Superior temporal gyrus (tissue), 1 donor: Measurements from ENCODE around the gene DGLUCY.
A peak's percentile ranks its signal among the peaks of the same experiment; 100 is the strongest.
"Not testable (repeated sequence)": the region's sequence is repeated elsewhere in the genome, so short reads cannot be mapped to it uniquely, and the experiment has no call there.

Source experiments
- DNase-seq: peaks from one replicate; pipeline ENCODE4 v3.0.0-alpha.2; 2016; ENCODE audit errors: extremely low spot score

Gene DGLUCY

DNA sequence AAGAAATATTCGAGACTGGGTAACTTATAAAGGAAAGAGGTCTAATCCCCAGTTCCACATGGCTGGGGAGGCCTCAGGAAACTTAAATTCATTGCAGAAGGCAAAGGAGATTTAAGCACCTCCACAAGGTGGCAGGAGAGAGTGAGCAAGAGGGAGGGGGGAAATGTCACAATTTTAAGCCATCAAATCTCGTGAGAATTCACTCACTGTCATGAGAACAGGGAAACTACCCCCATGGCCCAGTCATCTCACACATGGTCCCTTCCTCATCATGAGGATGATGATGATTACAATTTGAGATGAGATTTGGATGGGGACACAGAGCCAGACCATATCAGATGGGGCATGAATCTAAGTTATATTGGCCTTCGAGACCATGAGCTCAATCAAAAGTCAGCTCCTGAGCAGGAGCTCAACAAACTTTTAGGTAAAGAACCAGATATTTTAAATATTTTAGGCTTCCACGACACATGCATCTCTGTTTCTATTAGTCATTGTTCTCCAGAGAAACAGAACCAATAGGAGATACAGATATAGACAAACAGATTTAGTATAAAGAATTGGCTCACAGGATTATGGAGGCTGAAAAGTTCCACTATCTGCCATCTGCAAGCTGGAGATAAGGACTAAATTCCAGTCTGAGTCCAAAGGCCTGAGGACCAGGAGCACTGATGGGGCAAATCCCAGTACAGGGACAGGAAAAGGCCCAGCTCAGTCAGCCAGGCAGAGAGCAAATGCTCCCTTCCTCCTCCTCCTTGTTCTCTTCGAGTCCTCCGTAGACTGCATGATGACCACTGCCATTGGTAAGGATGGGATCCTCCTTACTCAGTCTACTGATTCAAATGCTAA lies 24.9 kb downstream of the DGLUCY start:
- DNase-seq, result no peak

GRCh38 chr14:91139776-91140175 lies 25.9 kb downstream of the DGLUCY start:
- no peak for DNase-seq

- peak; percentile 78 for DNase-seq
Measured at GRCh38 chr14:91140672-91141071, 26.8 kb downstream of the DGLUCY start.

GRCh38 chr14:91142214-91142668 lies 28.4 kb downstream of the DGLUCY start:
- no peak for DNase-seq

- no peak for DNase-seq
Measured at GRCh38 chr14:91143862-91144261, 30.0 kb downstream of the DGLUCY start.

GRCh38 chr14:91144425-91145145 lies 30.7 kb downstream of the DGLUCY start:
- no peak for DNase-seq

DNA sequence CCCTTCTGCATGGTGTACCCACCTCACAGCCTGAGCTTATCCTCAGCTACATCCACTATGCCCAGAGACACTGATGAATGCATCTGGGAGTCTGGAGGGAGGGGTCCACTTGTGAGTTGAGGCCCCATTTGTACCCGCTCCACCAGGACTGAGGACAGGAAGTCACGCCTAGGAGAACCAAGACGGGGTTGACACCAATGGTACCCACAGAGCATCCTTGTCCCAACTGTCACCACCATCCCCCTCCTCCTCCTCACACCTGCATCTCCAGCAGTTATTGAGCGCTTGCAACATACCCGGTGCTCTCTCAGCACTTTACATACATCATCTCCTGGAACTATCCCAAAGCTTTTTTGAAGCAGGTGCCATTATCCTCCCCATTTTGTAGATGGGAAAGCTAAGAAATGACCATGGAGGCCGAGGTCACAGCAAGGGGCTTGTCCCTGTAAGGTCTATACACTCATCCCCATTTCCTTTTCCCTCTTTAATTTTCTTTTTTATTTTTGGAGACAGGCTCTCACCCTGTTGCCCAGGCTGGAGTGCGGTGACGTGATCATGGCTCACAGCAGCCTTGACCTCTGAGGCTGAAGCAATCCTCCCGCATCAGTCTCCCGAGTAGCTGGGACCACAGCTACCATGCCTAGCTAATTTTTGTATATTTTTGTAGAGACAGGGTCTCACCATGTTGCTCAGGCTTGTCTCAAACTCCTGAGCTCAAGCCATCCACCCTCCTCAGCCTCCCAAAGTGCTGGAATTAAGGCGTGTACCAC lies 31.7 kb downstream of the DGLUCY start:
- no peak for DNase-seq

GRCh38 chr14:91146661-91147060 lies 32.8 kb downstream of the DGLUCY start:
- no peak for DNase-seq

DNA sequence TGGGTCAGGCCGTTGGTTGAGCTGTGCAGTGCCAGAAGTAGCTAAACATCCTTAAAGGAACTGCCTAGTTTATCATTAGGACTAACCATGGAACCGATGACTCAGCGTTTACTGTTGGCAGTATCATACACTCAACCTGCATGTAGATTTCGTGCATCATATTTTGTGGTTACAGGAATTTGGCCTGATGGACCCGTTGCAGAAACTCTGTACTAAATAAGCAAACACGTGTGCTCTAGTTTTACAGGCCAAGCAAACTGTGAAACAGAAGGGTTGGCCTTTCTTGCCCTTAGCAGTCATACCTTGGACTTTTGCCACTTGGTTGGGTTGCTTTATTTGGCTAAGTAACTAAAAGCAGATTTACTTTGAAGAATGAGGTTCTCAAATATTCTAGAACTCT lies 35.6 kb downstream of the DGLUCY start:
- no peak for DNase-seq

DNA sequence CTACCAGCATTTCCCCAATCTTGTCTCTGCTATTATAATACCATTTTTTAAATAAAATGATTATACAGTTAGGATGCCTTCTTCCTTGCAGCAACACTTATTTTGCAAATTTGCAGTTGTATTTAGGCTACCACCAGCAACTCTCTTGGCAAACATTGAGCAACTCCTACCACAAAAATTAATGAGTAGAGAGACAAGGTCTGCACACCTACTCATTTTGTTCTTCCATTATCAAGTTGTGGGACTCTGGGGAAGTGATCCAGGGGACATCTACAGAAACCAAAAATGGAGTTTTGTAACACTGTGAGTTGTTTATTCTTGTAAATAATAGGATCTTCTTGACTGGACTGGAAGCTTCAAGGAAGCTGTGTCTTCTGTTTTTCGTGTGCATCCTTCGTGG lies 38.6 kb downstream of the DGLUCY start:
- no peak for DNase-seq

- no peak for DNase-seq
Measured at GRCh38 chr14:91153360-91153759, 39.5 kb downstream of the DGLUCY start.

DNA sequence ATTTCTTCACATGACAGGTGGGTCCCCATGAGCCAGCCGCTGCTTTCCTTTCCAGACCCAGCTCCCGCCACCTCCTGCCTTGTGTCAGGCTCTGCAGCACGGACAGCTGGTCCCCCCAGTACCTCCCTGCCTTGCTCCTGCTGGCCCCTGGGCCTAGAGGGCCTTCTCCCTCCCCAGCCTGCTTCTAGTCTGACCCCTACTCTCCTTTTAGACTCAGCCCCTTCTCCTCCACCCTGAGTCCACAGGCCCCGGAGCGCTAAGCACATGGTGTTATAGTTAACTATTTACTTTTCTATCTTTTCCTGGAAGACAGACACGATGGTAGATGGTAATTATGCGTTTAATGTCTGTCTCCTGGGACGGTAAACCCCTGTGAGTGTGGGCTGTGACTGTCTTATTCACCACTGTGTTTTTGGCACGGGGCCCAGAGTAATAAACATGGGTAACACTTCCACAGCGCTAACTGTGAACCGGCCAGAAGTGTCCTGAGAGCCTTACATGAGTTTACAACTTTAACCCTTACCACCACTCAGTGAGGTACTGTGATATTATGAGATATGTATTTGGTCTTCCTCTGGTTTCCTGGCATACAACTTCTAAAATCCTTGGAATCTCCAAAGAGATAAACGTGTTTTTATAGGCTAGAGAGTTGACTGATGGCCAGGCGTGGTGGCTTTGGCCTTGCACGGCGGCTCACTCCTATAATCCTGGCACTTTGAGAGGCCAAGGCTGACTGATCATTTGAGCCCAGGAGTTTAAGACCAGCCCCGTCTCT lies 41.2 kb downstream of the DGLUCY start:
- DNase-seq, result no peak

DNA sequence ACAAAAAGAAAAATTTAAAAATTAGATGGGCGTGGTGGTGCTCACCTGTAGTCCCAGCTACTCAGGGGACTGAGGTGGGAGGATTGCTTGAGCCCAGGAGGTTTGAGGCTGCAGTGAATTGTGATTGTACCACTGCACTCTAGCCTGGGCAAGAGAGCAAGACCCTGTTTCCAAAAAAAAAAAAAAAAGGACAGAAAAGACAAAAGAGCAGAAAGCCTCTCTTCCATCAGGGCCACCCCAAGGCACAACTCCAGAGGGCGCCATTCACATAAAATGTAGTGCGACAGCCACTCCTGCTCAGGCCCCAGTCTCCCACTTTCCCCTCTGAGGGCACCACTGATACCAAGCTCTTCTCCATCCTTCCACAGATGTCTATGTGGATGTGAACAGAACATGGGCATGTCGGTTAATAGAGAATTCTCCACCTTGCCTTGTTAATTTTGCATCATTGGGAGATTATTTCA lies 41.8 kb downstream of the DGLUCY start:
- no peak for DNase-seq

DNA sequence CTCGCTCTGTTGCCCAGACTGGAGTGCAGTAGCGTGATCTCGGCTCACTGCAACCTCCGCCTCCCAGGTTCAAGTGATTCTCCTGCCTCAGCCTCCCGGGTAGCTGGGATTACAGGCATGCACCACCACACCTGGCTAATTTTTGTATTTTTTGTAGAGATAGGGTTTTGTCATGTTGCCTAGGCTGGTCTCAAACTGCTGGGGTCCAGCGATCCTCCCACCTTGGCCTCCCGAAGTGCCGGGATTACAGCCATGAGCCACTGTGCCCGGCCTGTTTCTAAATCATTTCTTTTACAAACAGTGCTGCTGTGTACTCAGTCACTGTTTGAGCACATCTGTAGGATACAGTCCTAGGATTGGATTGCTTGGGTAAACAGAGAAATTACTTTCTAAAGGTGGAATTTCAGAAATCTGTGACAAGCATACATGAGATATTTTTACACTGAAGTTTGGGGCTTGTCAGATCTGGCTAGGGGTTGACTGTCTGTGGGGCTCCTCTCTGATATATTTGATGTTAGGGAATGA lies 42.3 kb downstream of the DGLUCY start:
- not testable (repeated sequence) for DNase-seq

GRCh38 chr14:91156877-91157276 lies 43.0 kb downstream of the DGLUCY start:
- not testable (repeated sequence) for DNase-seq

DNA sequence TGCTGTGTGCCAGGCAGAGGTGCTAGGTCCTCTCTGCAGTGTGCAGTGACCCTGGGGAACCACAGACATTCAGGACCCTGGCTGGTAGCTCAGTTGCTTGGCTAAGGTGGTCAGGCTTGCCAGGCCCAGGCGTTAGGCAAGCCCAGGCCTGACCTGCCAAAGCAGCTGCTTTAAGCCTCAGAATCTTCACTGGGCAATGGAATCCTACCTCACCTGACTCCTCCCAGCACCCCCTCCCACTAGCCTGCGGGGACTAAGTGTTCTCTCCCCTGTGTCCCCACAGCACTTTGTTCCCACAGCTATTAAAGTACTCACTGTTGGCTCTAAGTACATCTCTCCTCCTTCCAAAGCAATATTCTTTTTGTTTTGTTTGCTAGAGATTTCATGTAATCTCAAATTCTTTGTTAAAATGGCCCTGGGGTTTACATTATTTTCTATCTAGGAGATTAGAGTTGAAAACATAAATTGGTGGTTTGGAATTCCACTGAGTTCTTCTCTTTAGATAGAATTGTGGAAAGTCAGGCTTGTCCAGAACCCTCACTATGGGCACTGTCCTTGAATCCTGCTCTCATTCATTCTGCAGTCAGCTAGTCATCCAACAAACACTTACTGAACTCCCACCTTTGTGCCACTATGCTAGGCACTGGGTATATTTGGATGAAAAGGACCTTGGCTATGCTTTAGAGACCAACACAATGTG lies 44.4 kb downstream of the DGLUCY start:
- no peak for DNase-seq

- DNase-seq, result no peak
Measured at GRCh38 chr14:91159182-91159581, 45.3 kb downstream of the DGLUCY start.

DNA sequence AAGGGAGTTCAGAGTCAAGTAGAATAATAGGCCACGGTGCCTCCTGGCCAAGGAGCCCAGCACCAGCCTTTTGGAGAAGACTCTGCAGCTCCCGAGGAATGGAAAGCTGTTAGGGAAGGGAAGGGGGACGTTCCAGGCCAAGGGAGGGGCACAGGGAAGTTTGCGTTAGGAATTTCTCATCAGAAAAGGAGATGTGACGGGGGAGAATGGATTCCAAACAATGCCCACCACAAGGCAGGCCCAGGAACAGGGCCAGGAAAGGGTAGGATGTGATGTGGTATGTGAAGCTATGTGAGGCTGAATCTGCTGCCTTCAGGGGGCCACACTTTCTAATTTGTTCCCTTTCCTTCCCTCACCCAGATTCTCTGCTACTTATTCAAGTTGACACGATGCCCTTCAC lies 46.0 kb downstream of the DGLUCY start:
- DNase-seq, result no peak

DNA sequence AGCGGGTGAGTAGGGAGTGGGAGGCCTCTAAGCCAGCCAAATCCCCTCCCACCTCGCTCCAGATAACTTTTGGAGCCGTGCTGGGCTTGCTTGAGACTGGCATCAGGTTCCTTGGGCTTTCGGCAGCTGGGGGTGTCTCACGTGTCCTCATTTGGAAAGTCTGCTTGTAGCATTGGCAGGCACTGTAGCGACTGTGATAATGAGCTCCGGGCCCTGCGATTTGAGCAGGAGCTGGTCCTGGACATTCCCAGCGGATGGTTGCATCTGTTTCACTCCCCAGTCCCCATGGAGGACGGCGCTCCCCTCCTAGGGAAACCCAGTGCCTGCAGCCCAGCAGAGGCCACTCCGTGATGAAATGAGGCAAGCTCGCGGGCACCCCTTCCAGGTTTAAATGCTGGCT lies 49.4 kb downstream of the DGLUCY start:
- DNase-seq, result no peak

- no peak for DNase-seq
Measured at GRCh38 chr14:91164676-91165075, 50.8 kb downstream of the DGLUCY start.

GRCh38 chr14:91167380-91167770 lies 53.5 kb downstream of the DGLUCY start:
- DNase-seq, result no peak
